ENCODE data around the gene MYO1F.
A peak's percentile ranks its signal among the peaks of the same experiment; 100 is the strongest.
"Not testable (repeated sequence)": the region's sequence is repeated elsewhere in the genome, so short reads cannot be mapped to it uniquely, and the experiment has no call there.

Gene MYO1F

GRCh38 chr19:8596168-8596567 lies 18.9 kb upstream of the MYO1F start:
- no peak for DNase-seq

GRCh38 chr19:8595651-8596050 lies 18.4 kb upstream of the MYO1F start:
- DNase-seq: no peak

- no peak for DNase-seq
Observed at GRCh38 chr19:8593931-8594330, 16.7 kb upstream of the MYO1F start.

GRCh38 chr19:8592231-8593009 lies 15.2 kb upstream of the MYO1F start:
- peak; percentile 99 for DNase-seq

- no peak for DNase-seq
Observed at GRCh38 chr19:8589177-8589714, 12.0 kb upstream of the MYO1F start.

- peak; percentile 87 for DNase-seq
Observed at GRCh38 chr19:8585894-8586750, 8.9 kb upstream of the MYO1F start.

- no peak for DNase-seq
Observed at GRCh38 chr19:8584965-8585893, 8.0 kb upstream of the MYO1F start.

- DNase-seq: peak; percentile 98
Observed at GRCh38 chr19:8580710-8581281, 3.6 kb upstream of the MYO1F start.

- peak; percentile 94 for DNase-seq
Observed at GRCh38 chr19:8578642-8579265, 1.5 kb upstream of the MYO1F start.

GRCh38 chr19:8577741-8578140 lies 499 bp upstream of the MYO1F start:
- DNase-seq: no peak

GRCh38 chr19:8576273-8576993 lies 809 bp downstream of the MYO1F start:
- peak; percentile 66 for DNase-seq

GRCh38 chr19:8575467-8575997 lies 1.7 kb downstream of the MYO1F start:
- no peak for DNase-seq

- DNase-seq: not testable (repeated sequence)
Observed at GRCh38 chr19:8574619-8574922, 2.7 kb downstream of the MYO1F start.

GRCh38 chr19:8573316-8573715 lies 3.9 kb downstream of the MYO1F start:
- DNase-seq: no peak

GRCh38 chr19:8571006-8571411 lies 6.2 kb downstream of the MYO1F start:
- peak; percentile 68 for DNase-seq

GRCh38 chr19:8569066-8569771 lies 8.0 kb downstream of the MYO1F start:
- DNase-seq: peak; percentile 79

GRCh38 chr19:8567522-8568172 lies 9.6 kb downstream of the MYO1F start:
- DNase-seq: no peak

- DNase-seq: no peak
Observed at GRCh38 chr19:8566855-8567254, 10.4 kb downstream of the MYO1F start.

GRCh38 chr19:8564866-8565265 lies 12.4 kb downstream of the MYO1F start:
- DNase-seq: not testable (repeated sequence)

Data from activated CD8-positive, alpha-beta memory T cell treated with anti-CD3 and anti-CD28 coated beads, Interleukin-2, amount 50 U/mL, for 48 hours (primary cell).